Natural killer cell (primary cell): ENCODE measurements around the gene SMC6. TPM values are rescaled to one million over a fixed set of nuclear protein-coding genes. Genes with fewer than 3 reads are reported as not detected.

Source experiments
- ATAC-seq, 3 donors: fragments of 150-1000 bp in 2 of 3; fragments of 200-7000 bp in 1 of 3; cut with Tn5 transposase; 1 replicate in 1 of 3; 2 replicates in 2 of 3; pipeline ENCODE4 v1.10.0; 2021; ENCODE audit warnings: mild to moderate bottlenecking in 2 of 3, moderate library complexity in 2 of 3
- DNase-seq, 2 donors: peaks; one replicate each; pipeline versions ENCODE4 v3.0.0 to v3.0.0-alpha.2; 2013 to 2021; ENCODE audit warnings: mixed read lengths in 1 of 2
- H3K27ac ChIP-seq: one replicate; pipeline ENCODE4 v1.5.1; 2013; ENCODE audit warnings: mild to moderate bottlenecking, low read length
- H3K27me3 ChIP-seq: one replicate; pipeline ENCODE4 v1.6.1; 2013; ENCODE audit warnings: low read length; ENCODE audit not compliant: control insufficient read depth, insufficient read depth
- H3K36me3 ChIP-seq: one replicate; pipeline ENCODE4 v1.6.1; 2013; ENCODE audit warnings: low read length; ENCODE audit not compliant: control insufficient read depth, insufficient read depth
- H3K4me1 ChIP-seq: one replicate; pipeline ENCODE4 v1.6.1; 2013; ENCODE audit warnings: low read length; ENCODE audit not compliant: control insufficient read depth, insufficient read depth
- H3K4me3 ChIP-seq: one replicate; pipeline ENCODE4 v1.5.1; 2013; ENCODE audit warnings: low read length
- H3K9me3 ChIP-seq: one replicate; pipeline ENCODE4 v1.6.1; 2013; ENCODE audit warnings: low read length; ENCODE audit not compliant: control insufficient read depth, insufficient read depth
- H3K27ac Mint-ChIP-seq, 2 donors: one replicate each; pipeline ENCODE4 v1.8.0; 2022; ENCODE audit warnings: mild to moderate bottlenecking in 2 of 2, mixed read lengths in 2 of 2, moderate library complexity in 1 of 2
- H3K27me3 Mint-ChIP-seq, 2 donors: one replicate each; pipeline ENCODE4 v1.8.0; 2022; ENCODE audit warnings: low read depth in 2 of 2, mixed read lengths in 2 of 2
- H3K36me3 Mint-ChIP-seq: one replicate; pipeline ENCODE4 v1.8.0; 2022; ENCODE audit warnings: mixed read lengths
- H3K4me1 Mint-ChIP-seq, 2 donors: one replicate each; pipeline ENCODE4 v1.8.0; 2022; ENCODE audit warnings: mixed read lengths in 2 of 2
- H3K4me3 Mint-ChIP-seq: one replicate; pipeline ENCODE4 v1.8.0; 2022; ENCODE audit warnings: mild to moderate bottlenecking, moderate library complexity, mixed read lengths
- H3K9me3 Mint-ChIP-seq, 2 donors: one replicate each; pipeline ENCODE4 v1.8.0; 2022; ENCODE audit warnings: mixed read lengths in 2 of 2
- CTCF ChIP-seq: fragments of 200-600 bp; IDR thresholded peaks from one replicate; pipeline ENCODE4 v1.8.0; 2022; ENCODE audit warnings: antibody characterized with exemption
- WGBS: methylation state at CpG from one replicate; pipeline ENCODE4 v1.1.7; 2013; ENCODE audit warnings: missing lambda C conversion rate; ENCODE audit not compliant: insufficient coverage; 5-methylcytosine and 5-hydroxymethylcytosine counted together
- intact Hi-C: fragments of 100-400 bp; cut with micrococcal nuclease; formaldehyde crosslinking; loops from one replicate; pipeline ENCODE4 v1.14.2; 2022
- total RNA-seq, 4 donors: library from RNA; stranded (reverse); fragments of 120-200 nt in 1 of 4; gene quantifications; one replicate each; pipeline versions ENCODE4 v1.2.3 to v1.2.4, GENCODE V29; 2013 to 2022

SMC6 gene
- total RNA-seq, 3 donors from 2014 or later (not counting 1 experiment from before 2014, with no cell fraction given): 14.0 to 22.3 (median 20.6) TPM

- DNase-seq (no peak), ATAC-seq (no peak)
- H3K27me3 Mint-ChIP-seq: peaks cover 0 to 6% of the 10 kb centered on the region in 2 donors
- no peaks in the 10 kb centered on the region for H3K36me3 Mint-ChIP-seq
- no peak overlapping the region for H3K4me3 Mint-ChIP-seq
- H3K4me3 ChIP-seq: no peak overlapping the region
- intact Hi-C loops: no loop called here
- H3K4me1 Mint-ChIP-seq: peaks cover 0 to 11% of the 10 kb centered on the region in 2 donors
- H3K9me3 ChIP-seq: no peaks in the 10 kb centered on the region
- H3K27ac Mint-ChIP-seq: no peak overlapping the region
- H3K27me3 ChIP-seq: no peaks in the 10 kb centered on the region
- 100% methylated on average over 2 of the region's 3 CpGs for WGBS
- no peak overlapping the region for H3K27ac ChIP-seq
- peaks cover 5% of the 10 kb centered on the region for H3K4me1 ChIP-seq
- TF ChIP-seq CTCF: no peak
- no peaks in the 10 kb centered on the region for H3K36me3 ChIP-seq
- H3K9me3 Mint-ChIP-seq: no peaks in the 10 kb centered on the region
These were observed 128.2 kb downstream of the SMC6 start for GRCh38 chr2:17625446-17625845.

- H3K4me1 Mint-ChIP-seq: no peaks in the 10 kb centered on the region
- H3K4me1 ChIP-seq: no peaks in the 10 kb centered on the region
- no peaks in the 10 kb centered on the region for H3K36me3 Mint-ChIP-seq
- no peaks in the 10 kb centered on the region for H3K9me3 Mint-ChIP-seq
- peaks cover 3 to 15% of the 10 kb centered on the region in 2 donors for H3K27me3 Mint-ChIP-seq
- H3K27me3 ChIP-seq: no peaks in the 10 kb centered on the region
- no peak overlapping the region for H3K4me3 Mint-ChIP-seq
- no peak for DNase-seq
- 100% methylated on average over 2 of the region's 2 CpGs for WGBS
- no peak overlapping the region for H3K27ac ChIP-seq
- H3K36me3 ChIP-seq: no peaks in the 10 kb centered on the region
- intact Hi-C loops: no loop called here
- no peak for TF ChIP-seq CTCF
- H3K27ac Mint-ChIP-seq: no peak overlapping the region
- no peak overlapping the region for H3K4me3 ChIP-seq
- ATAC-seq: no peak
- H3K9me3 ChIP-seq: no peaks in the 10 kb centered on the region
These were observed 131.8 kb downstream of the SMC6 start for GRCh38 chr2:17621781-17622180.

GRCh38 chr2:17620841-17621240 lies 132.8 kb downstream of the SMC6 start:
- Histone ChIP-seq H3K27ac (no peak overlapping the region), H3K27me3 (no peaks in the 10 kb centered on the region), H3K36me3 (no peaks in the 10 kb centered on the region), H3K9me3 (no peaks in the 10 kb centered on the region), H3K4me1 (no peaks in the 10 kb centered on the region), H3K4me3 (no peak overlapping the region)
- Mint-ChIP-seq H3K9me3 (no peaks in the 10 kb centered on the region), H3K4me1 (no peaks in the 10 kb centered on the region), H3K27me3 (peaks cover 3 to 15% of the 10 kb centered on the region in 2 donors), H3K4me3 (no peak overlapping the region), H3K36me3 (no peaks in the 10 kb centered on the region), H3K27ac (no peak overlapping the region)
- TF ChIP-seq CTCF: no peak
- DNase-seq (no peak), ATAC-seq (no peak)
- intact Hi-C loops: no loop called here

- no peak overlapping the region for H3K4me3 ChIP-seq
- no peaks in the 10 kb centered on the region for H3K27me3 ChIP-seq
- WGBS: 84% methylated on average over 5 of the region's 6 CpGs
- no peak for DNase-seq
- no peaks in the 10 kb centered on the region for H3K9me3 ChIP-seq
- Mint-ChIP-seq H3K27ac (no peak overlapping the region), H3K36me3 (no peaks in the 10 kb centered on the region), H3K4me1 (no peaks in the 10 kb centered on the region), H3K4me3 (no peak overlapping the region), H3K9me3 (no peaks in the 10 kb centered on the region), H3K27me3 (peaks cover 3 to 15% of the 10 kb centered on the region in 2 donors)
- no peak for ATAC-seq
- TF ChIP-seq CTCF: no peak
- H3K36me3 ChIP-seq: no peaks in the 10 kb centered on the region
- no peaks in the 10 kb centered on the region for H3K4me1 ChIP-seq
- no peak overlapping the region for H3K27ac ChIP-seq
- intact Hi-C loops: no loop called here
These were observed 133.3 kb downstream of the SMC6 start for GRCh38 chr2:17620280-17620679.
